NCI-H1694 (cell line): ENCODE measurements around the gene IPPK.
"Not testable (repeated sequence)": the region's sequence is repeated elsewhere in the genome, so short reads cannot be mapped to it uniquely, and the experiment has no call there.

Experiments used
- DNase-seq: peaks from one replicate; lab custom pipeline; 2025; lab: John Stamatoyannopoulos, UW

IPPK gene

GRCh38 chr9:92613268-92614122, 56.4 kb downstream of the IPPK start:
- no peak for DNase-seq

GRCh38 chr9:92612816-92613215, 57.1 kb downstream of the IPPK start:
- DNase-seq: no peak

DNA sequence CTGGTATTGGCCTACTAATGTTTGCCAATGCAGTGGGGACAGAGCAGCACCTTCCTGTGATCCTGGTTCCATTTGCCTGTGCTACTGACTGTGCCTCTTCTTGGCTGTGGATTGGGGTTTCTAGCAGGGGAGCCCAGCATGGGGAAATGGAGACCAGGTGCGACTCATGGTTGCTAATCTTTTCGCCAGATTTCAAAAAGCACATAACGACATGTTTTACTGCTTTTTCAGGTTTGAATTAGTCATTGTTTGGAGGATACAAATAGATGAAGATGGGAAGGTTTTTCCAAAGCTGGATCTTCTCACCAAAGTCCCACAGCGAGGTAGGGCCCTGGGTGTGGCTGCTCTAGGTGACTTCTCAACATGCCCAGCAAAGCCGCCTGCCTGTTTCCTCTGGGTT, 57.6 kb downstream of the IPPK start:
- DNase-seq: no peak

DNA sequence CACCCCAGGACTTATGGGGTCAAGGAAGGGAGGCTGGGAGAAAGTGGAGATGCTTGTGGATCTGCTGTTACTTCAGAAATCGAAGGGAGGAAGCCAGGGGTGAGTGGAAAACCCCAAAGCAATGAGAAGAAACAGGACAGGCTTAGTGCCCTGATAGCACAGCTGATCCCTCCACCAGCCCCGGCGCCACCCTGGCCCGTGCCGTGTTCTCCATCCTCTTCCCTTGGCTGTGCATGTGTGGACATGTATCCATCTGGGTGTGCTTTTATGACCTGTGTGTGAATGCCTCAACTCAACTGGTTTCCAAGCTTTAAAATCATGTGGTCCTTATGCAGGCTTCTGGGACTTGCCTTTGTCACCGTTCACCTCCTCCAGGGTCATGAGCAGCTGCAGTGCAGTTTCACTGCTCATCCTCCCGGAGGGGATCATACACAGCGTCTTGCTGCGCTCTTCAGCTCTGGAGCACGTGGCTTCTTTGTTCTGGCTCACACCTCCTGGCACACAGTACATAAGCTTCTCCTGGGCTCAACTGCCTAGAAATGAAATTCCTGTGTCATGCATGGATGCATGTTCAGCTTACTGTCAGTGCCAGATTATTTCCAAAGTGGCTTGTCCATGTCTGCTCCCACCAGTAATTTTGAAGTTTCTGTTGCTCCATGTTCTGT, 58.2 kb downstream of the IPPK start:
- DNase-seq: no peak

DNA sequence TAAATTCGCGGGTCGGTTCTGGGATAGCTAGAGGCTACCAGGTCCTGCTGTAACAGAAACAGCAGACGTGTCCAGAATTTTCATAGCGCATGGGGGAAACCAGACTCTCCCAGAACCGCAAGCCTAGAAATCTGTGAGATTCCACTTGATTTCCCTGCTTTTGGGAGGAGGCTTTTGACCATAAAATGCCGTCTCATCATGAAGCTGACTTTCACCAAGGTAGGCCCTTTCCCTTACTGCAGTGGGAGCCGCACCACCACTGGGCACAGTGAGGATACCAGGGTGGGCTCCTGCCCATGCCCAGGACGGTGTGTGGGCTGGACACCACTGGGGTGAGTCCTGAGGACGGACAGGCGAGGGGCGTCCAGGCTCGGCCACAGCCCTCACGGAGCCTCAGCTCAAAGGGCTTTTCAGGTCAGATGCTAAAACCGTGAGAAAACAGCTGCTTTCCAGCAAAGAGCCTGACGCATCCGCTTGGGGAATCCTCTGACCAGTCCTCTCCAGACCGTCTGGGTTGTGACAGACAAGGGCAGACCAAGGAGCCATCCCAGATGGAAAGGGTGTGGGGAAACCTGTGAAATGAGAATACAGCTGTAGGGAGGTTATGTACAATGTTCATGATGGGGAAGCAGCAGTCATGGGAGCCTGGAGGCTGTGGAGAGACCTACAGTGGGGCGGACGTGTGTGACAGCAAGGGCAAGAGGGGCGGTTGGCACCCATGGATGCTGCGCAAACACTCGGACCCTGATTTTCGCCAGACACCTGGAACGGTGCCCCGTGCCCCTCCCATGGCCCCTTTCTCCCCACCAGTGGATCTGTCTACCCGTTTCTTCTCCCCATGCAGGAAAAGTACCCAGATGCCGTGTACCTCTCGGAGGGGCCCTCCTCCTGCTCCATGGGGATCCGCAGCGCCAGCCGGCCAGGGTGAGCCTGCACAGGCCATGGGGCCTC, 59.2 kb downstream of the IPPK start:
- no peak for DNase-seq

GRCh38 chr9:92608909-92609445, 61.0 kb downstream of the IPPK start:
- DNase-seq: peak; percentile 7

DNA sequence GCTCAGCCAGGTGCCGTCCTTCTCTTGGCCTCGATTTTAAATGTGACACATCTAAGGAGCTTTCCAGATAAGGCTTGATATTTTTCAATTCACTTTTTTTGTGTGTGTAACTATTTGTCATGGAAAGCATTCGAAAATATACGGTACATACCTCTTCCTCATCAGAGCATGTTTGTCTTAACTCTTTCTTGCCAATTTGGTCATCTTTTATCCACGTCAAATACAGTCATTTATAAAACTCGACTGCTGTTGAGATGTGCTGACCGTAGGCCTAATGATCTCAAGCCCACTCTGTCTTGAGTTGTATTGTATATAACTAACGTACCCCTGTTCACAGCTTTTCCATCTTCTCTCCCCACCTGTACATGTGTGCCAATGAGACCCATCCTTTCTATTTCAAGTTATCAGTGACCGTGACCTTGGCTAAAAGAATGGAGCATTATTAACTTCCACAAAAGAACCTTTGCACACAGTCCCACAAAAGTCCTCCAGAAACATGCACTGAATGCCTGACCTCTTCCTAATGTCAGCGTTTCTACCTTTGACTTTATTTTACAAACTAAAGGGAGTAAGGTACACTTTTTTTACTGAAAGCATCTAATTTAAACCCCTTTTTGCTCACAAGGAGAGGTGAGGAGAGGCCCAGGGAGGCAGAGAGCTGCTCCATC, 61.6 kb downstream of the IPPK start:
- DNase-seq: no peak

- DNase-seq: peak; percentile 8
These were observed 62.2 kb downstream of the IPPK start for GRCh38 chr9:92607773-92608172.

DNA sequence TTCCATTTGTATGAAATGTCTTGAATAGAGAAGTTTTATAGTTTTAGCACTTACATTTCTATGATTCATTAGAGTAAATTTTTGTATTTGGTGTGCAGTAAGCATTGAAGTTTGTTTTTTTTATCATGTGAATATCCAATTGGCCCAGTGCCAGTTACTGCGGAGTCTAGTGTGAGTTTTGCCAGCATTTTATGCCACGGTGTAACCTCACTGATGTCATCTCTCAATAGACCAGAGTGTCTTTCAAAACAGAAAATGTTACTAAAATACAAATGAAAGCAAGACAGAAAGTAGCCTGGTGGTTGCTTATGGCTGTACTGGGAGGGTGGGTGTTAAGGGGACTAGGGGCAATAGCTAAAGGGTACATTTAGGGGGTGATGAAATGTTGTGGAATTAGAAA, 62.8 kb downstream of the IPPK start:
- DNase-seq: no peak

GRCh38 chr9:92605224-92605623, 64.7 kb downstream of the IPPK start:
- DNase-seq: no peak

DNA sequence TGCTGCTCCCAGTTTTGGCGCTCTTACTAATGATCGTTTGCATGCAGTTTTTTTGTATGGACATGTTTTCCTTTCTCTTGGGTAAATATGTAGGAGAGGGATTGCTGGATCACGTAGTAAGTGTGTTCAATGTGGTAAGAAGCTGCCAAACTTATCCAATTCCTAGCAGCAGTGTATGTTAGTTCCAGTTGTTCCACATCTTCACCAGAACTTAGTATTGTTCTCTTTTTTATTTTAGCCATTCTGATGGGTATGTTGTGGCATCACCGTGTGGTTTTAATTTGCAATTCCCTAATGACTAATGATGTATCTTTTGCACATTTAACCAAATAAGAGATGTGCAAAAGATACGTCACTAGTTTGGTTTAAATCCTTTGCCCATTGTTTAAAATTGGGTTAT, 65.9 kb downstream of the IPPK start:
- no peak for DNase-seq

DNA sequence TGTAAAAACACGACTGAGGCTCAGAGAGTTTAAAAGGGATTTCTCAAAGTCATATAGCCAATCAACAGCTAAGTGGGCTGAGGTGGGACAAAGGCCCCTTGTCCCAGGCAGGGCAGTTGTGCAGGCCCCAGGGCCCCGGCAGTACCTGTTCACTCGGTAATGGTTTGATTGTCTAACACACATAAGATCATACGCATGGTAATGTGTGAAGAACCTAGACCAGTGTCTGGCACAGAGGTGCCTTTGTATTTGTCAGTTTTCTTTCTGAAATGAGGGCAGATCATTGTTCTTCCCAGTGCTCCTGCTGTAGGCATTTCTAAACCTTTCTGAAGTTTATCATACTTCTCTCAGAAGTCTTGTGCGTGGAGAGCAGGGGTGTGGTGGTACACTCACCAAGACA, 66.8 kb downstream of the IPPK start:
- no peak for DNase-seq

GRCh38 chr9:92602413-92602812, 67.5 kb downstream of the IPPK start:
- no peak for DNase-seq

DNA sequence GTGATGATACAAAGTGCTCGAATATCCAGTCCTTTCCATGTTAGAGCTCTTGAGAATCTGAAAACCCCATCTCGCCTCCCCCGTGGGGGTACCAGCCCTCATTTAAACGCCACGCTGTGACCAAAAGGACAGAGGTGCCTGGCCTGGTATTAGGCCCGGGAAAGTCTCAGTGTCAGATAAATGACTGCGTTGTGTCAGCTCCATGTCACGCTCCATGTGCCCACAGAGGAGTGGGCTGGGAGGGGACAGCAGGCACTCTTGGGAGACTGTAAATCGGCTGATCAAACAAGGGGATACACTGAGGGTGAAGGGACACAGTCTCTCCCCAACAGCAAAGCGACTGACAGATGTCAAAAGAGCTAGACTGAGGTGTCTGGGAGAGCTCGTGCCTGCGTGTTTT, 68.5 kb downstream of the IPPK start:
- no peak for DNase-seq

DNA sequence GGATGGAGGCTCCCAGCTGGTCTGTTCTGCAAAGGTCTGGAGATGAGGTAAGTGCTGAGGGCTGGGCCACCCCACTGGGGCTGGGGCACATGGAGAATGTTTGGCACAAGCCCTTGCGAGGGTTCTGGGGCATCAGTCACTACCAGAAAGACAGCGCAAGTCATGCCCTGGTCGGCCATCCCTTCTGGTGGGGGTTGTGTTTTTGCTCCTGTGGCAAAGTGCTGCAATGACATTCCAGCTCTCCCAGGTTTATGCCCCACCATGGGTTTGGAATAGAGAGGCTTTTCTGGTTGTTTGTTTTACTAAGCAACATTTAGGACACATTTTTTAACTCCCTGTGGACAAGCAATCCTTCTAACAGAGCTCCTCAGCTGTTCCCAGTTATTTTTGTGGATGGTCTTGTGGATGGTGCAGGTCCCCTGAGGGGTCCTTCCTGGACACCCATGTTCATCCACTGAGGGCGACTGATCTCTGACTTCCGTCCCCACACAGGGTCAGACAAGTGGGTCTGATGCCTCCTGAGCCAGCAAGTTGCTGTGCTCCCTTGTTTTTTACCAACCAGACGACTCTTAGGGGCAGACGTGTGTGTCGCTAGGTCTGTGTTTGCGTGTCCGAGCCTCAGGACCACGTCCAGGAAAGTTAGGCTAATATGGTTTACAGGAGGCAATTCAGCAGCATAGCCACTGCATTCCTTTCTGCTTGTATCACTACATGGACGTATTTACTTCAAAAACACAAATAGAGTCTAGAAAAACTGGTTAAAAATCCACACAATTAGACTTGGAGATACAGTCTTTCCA, 69.3 kb downstream of the IPPK start:
- DNase-seq: no peak

DNA sequence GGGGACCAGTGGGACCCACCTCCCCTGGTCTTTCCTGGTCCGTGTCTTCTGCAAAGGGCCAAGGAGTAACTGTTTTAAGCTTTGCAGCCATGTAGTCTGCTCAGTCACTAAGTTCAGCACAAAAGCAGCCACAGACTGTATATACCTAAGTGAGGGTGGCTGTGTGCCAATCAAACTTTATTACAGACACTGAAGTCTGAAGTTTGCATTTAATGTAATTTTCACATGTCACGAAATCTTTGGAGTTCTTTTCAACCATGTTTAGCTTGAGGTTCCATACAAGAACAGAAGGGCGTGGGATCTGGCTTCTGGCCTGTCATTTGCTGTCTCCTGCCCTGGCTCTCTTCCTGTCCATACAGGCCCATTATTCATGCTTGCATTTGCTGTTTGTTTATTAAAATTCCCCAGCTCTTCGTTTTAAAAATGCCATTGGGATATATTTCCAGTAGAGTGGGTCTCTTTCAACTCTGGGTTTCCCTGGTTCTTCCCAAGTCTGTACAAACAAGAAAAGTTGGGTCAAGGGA, 69.9 kb downstream of the IPPK start:
- DNase-seq: no peak

GRCh38 chr9:92598382-92598781, 71.5 kb downstream of the IPPK start:
- DNase-seq: no peak

- DNase-seq: no peak
These were observed 74.0 kb downstream of the IPPK start for GRCh38 chr9:92595930-92596329.

- DNase-seq: not testable (repeated sequence)
These were observed 74.9 kb downstream of the IPPK start for GRCh38 chr9:92595075-92595474.
